Thyroid gland (tissue), 4 donors: Measurements from ENCODE around the gene PSMD5. TPM values are rescaled to one million over a fixed set of nuclear protein-coding genes. Genes with fewer than 3 reads are reported as not detected.

ENCODE experiments used
- DNase-seq, 2 donors: peaks; one replicate each; pipeline ENCODE4 v3.0.0-alpha.2; 2019
- H3K27ac ChIP-seq, 3 donors: fragments of 200-600 bp; sonication (generic); 1 replicate in 2 of 3; 2 replicates in 1 of 3; pipeline ENCODE4 v1.5.1; 2016 to 2019; ENCODE audit warnings: mild to moderate bottlenecking in 1 of 3, moderate library complexity in 1 of 3
- H3K27me3 ChIP-seq: fragments of 200-600 bp; sonication (generic); one replicate; pipeline ENCODE4 v1.5.1; 2019
- H3K36me3 ChIP-seq, 2 donors: fragments of 200-600 bp; sonication (generic); one replicate each; pipeline ENCODE4 v1.5.1; 2016 to 2019
- H3K4me1 ChIP-seq, 2 donors: fragments of 200-600 bp; sonication (generic); one replicate each; pipeline ENCODE4 v1.5.1; 2017 to 2019
- H3K4me3 ChIP-seq, 3 donors: fragments of 200-600 bp; sonication (generic); replicated peaks in 1 of 3; 1 replicate in 2 of 3; 2 replicates in 1 of 3; pipeline ENCODE4 v1.5.1; 2016; ENCODE audit warnings: mild to moderate bottlenecking in 1 of 3
- H3K9me3 ChIP-seq: fragments of 200-600 bp; sonication (generic); one replicate; pipeline ENCODE4 v1.5.1; 2017
- POLR2A ChIP-seq, 2 donors: fragments of 450-650 bp; IDR thresholded peaks; one replicate each; pipeline ENCODE4 v1.6.1; 2017; ENCODE audit warnings: antibody characterized with exemption in 2 of 2, mild to moderate bottlenecking in 2 of 2, moderate library complexity in 1 of 2
- WGBS, 2 donors: methylation state at CpG; one replicate each; pipeline ENCODE4 v1.1.5; 2017; 5-methylcytosine and 5-hydroxymethylcytosine counted together
- intact Hi-C: fragments of 100-400 bp; cut with DNase I; formaldehyde crosslinking; loops from one replicate; pipeline ENCODE4 v1.15.1; 2023
- total RNA-seq, 4 donors: library from RNA; depleted of rRNA; stranded (reverse); fragments of >200 nt; gene quantifications; one replicate each; pipeline ENCODE4 v1.2.3, GENCODE V29; 2016
- TF ChIP-seq, protein P1 (sequence below), 6 experiments: fragments of 200-600 bp in 3 of 6; fragments of 450-650 bp in 3 of 6; sonication (generic) in 3 of 6; IDR thresholded peaks; one replicate each; pipeline ENCODE4 v1.5.1; 2016 to 2019; ENCODE audit warnings: antibody characterized with exemption in 6 of 6, mild to moderate bottlenecking in 2 of 6, inconsistent platforms in 1 of 6, moderate library complexity in 1 of 6

PSMD5 gene
- total RNA-seq, 4 donors from 2014 or later, result 34.8 to 38.6 (median 36.5) TPM

DNA sequence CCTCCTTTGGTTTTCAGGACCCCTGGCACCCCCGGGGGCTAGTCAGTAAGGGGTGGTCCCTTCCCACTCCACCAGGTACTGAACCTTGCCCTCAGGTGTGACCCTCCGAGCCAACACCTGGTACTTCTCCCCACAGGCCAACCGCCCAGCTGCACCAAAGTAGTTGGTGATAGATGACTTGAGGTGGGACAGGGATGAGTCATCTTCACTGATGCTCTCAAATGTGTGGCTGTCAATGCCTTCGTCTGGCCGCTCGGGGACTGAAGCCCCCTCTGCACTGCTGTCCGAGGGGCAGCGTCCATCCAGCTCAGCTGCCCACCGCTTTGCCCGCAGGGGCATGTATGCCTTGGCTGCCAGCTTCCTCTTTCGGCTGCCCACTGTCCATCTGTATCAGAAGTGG, 15.2 kb upstream of the PSMD5 start:
- Histone ChIP-seq H3K4me3 (no peak overlapping the region), H3K4me1 (no peaks in the 10 kb centered on the region), H3K36me3 (no peaks in the 10 kb centered on the region), H3K9me3 (no peaks in the 10 kb centered on the region), H3K27ac (no peak overlapping the region), H3K27me3 (no peaks in the 10 kb centered on the region)
- intact Hi-C loops, result no loop called here
- WGBS, 2 donors, result 96 to 98% methylated on average over 10 to 11 of the region's 11 CpGs
- no peak for DNase-seq
- no peak for TF ChIP-seq POLR2A (IDR thresholded peaks at IDR 0.05)
- TF ChIP-seq, protein P1, sequence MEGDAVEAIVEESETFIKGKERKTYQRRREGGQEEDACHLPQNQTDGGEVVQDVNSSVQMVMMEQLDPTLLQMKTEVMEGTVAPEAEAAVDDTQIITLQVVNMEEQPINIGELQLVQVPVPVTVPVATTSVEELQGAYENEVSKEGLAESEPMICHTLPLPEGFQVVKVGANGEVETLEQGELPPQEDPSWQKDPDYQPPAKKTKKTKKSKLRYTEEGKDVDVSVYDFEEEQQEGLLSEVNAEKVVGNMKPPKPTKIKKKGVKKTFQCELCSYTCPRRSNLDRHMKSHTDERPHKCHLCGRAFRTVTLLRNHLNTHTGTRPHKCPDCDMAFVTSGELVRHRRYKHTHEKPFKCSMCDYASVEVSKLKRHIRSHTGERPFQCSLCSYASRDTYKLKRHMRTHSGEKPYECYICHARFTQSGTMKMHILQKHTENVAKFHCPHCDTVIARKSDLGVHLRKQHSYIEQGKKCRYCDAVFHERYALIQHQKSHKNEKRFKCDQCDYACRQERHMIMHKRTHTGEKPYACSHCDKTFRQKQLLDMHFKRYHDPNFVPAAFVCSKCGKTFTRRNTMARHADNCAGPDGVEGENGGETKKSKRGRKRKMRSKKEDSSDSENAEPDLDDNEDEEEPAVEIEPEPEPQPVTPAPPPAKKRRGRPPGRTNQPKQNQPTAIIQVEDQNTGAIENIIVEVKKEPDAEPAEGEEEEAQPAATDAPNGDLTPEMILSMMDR (IDR thresholded peaks at IDR 0.05), result no peak

DNA sequence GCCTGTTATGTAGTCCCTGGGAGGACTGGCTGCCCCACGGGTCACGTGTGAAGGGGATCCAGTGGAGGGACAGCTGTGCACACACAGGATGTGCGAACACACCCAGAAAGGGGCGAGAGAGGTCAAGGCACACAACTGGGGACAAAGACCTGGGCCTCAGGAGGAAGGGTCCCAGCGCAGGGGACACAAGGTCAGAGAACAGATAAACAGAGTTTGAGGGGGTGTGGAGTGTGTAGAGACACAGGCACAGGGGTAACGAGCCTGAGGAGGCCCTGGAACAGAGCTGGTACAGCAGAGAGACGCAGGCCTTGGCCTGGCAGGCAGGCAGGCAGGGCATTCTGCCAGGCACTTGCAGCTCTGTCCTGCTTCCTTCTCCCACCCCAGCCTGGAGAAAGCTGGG, 14.8 kb upstream of the PSMD5 start:
- TF ChIP-seq, protein P1 (IDR thresholded peaks at IDR 0.05), result no peak
- no peak for TF ChIP-seq POLR2A (IDR thresholded peaks at IDR 0.05)
- H3K4me1 ChIP-seq, result no peaks in the 10 kb centered on the region
- DNase-seq, result no peak
- intact Hi-C loops, result no loop called here
- H3K36me3 ChIP-seq, result no peaks in the 10 kb centered on the region
- H3K27ac ChIP-seq, result no peak overlapping the region
- WGBS, 2 donors, result 79 to 89% methylated on average over 7 of the region's 7 CpGs
- H3K9me3 ChIP-seq, result no peaks in the 10 kb centered on the region
- no peak overlapping the region for H3K4me3 ChIP-seq
- no peaks in the 10 kb centered on the region for H3K27me3 ChIP-seq

DNA sequence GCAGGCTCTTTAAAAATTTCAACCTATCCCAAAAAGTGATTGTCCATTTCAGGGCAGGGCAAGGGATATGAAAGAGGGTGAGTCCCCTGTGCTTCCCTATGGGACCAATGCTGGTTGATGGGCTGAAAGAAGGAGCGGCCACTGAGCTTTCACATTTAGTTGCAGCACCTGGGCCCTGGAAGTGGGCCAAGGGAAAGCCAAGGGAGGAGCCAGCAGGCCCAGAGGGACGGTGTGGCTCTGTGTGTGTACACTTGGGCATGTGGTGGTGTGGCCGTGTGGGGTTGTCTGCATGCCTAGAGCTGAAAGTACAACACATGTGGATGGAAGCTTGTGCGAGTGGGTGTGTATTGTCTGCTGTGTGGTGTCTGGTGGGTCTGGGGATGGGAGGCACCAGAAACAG, 14.0 kb upstream of the PSMD5 start:
- H3K4me3 ChIP-seq, result no peak overlapping the region
- no peaks in the 10 kb centered on the region for H3K4me1 ChIP-seq
- H3K27me3 ChIP-seq, result no peaks in the 10 kb centered on the region
- peak in 1 of 2 donors; percentile 34 for DNase-seq
- 79 to 82% methylated on average over 4 of the region's 4 CpGs for WGBS, 2 donors
- no peak overlapping the region for H3K27ac ChIP-seq
- no peaks in the 10 kb centered on the region for H3K36me3 ChIP-seq
- intact Hi-C loops, result no loop called here
- H3K9me3 ChIP-seq, result no peaks in the 10 kb centered on the region
- TF ChIP-seq, protein P1 (IDR thresholded peaks at IDR 0.05), result no peak

DNA sequence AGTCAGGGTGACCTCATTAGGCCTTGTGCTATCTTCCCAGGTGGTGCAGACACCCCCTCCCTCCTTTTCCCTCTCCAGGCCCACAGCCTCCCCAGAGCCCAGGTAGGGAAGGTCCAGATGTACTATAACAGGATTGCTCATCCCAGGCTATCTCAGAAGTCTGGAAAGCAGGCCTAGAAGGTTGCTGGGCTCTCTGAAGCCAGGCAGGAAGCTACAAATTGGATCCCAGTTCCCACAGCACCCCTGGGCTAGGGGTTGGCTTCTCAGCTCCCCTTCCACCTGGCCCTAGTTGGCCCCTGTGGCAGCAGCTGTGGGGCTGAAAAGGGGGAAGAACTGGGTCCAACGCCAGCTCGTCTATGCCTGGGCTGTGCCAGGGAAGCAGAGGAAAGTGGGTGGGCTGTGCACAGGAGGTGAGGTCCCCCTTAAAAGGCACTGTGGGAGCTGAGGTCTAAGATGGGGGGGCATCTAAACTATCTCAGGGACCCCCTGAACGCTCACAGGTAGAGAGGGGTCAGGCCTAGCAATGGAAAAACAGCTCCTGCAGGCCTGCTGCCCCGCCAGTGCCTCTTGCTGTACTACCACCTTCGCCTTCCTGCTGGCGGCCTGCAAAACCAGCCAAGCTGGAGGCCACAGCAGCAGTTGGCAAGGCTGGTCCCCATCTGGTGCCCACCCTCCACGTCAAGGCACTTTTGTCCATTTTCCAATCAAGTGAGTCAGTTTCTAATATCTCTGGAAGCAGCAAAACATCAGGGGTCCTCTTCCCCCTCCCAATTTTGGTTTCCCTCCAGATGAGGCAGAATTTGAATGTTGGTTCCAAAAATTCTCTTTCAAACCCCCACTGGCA, 13.3 kb upstream of the PSMD5 start:
- no peaks in the 10 kb centered on the region for H3K27me3 ChIP-seq
- TF ChIP-seq POLR2A (IDR thresholded peaks at IDR 0.05), result no peak
- TF ChIP-seq, protein P1 (IDR thresholded peaks at IDR 0.05), result no peak
- no peak overlapping the region for H3K4me3 ChIP-seq
- intact Hi-C loops, result no loop called here
- H3K4me1 ChIP-seq, result no peaks in the 10 kb centered on the region
- no peaks in the 10 kb centered on the region for H3K36me3 ChIP-seq
- H3K9me3 ChIP-seq, result no peaks in the 10 kb centered on the region
- H3K27ac ChIP-seq, result no peak overlapping the region
- 93 to 99% methylated on average over 7 of the region's 7 CpGs for WGBS, 2 donors
- DNase-seq, result no peak

DNA sequence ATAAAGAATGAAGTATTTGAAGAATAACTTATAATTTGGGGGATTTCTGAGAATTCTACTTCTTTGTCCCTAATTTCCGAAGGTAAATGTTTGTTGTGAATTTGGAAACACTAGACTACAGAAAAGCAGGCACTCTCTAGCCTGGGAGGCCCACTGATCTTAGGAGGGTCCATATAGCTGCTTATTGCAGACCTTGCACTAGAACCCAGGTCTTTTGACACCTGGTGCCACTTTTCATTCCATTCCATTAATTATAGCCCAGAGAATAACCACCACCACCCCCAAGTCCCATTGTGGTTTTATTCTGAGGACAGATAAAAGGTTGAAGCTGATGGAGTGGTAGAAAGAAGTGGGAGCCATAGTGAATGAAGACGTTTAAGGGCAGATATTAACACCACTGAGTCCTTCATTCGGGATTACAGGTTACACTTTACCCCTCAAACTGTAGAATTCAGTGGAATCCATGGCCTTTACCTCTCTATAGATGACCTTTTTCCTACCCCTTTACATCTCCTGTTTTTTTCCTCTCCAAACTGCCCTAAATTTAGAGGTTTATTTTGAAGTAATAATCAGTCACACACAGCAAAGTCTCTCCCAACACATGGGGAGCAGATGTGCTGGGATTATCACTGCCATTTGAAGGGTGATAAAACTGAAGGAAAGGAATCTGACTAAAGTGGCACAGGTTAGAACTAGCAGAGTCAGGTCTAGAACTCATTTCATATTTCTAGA, 12.0 kb upstream of the PSMD5 start:
- Histone ChIP-seq H3K27me3 (no peaks in the 10 kb centered on the region), H3K27ac (no peak overlapping the region), H3K36me3 (no peaks in the 10 kb centered on the region), H3K4me3 (no peak overlapping the region), H3K9me3 (no peaks in the 10 kb centered on the region), H3K4me1 (no peaks in the 10 kb centered on the region)
- TF ChIP-seq POLR2A (IDR thresholded peaks at IDR 0.05), result no peak
- TF ChIP-seq, protein P1 (IDR thresholded peaks at IDR 0.05), result no peak
- DNase-seq, result no peak
- 85 to 89% methylated on average over 3 of the region's 3 CpGs for whole genome bisulfite sequencing, 2 donors
- intact Hi-C loops, result no loop called here
